Osteoblast (primary cell): ENCODE data around the gene RPL13. TPM values are rescaled to one million over a fixed set of nuclear protein-coding genes. Genes with fewer than 3 reads are reported as not detected.

Experiments used
- DNase-seq: peaks from one replicate; pipeline ENCODE4 v3.0.0; 2011; ENCODE audit warnings: low spot score, mixed read lengths; ENCODE audit not compliant: insufficient read length; ENCODE audit errors: missing footprints
- H2AFZ ChIP-seq: 2 replicates; pipeline ENCODE4 v1.6.0; 2011; ENCODE audit warnings: mild to moderate bottlenecking, low read length
- H3K27ac ChIP-seq: 2 replicates; pipeline ENCODE4 v1.5.1; 2011; ENCODE audit warnings: mild to moderate bottlenecking, low read depth, low read length, moderate library complexity
- H3K27me3 ChIP-seq: 2 replicates; pipeline ENCODE4 v1.6.0; 2012; ENCODE audit warnings: mild to moderate bottlenecking, control low read depth, inconsistent platforms, low read length, moderate library complexity; ENCODE audit not compliant: insufficient read depth
- H3K36me3 ChIP-seq: 2 replicates; pipeline ENCODE4 v1.5.1; 2011; ENCODE audit warnings: mild to moderate bottlenecking, low read length, control low read depth, moderate library complexity; ENCODE audit not compliant: insufficient read depth
- H3K4me1 ChIP-seq: 2 replicates; pipeline ENCODE4 v1.5.1; 2011; ENCODE audit warnings: mild to moderate bottlenecking, low read length, control low read depth, moderate library complexity; ENCODE audit not compliant: insufficient read depth
- H3K4me2 ChIP-seq: 2 replicates; pipeline ENCODE4 v1.6.0; 2011; ENCODE audit warnings: mild to moderate bottlenecking, low read length; ENCODE audit not compliant: insufficient read depth
- H3K4me3 ChIP-seq: fragments of 200-600 bp; sonication (generic); 3 replicates; pipeline ENCODE4 v1.5.1; 2012; ENCODE audit warnings: mild to moderate bottlenecking, low read length, inconsistent platforms; ENCODE audit not compliant: insufficient read depth
- H3K79me2 ChIP-seq: 2 replicates; pipeline ENCODE4 v1.6.0; 2012; ENCODE audit warnings: mild to moderate bottlenecking, low read length, control low read depth, inconsistent platforms; ENCODE audit not compliant: insufficient read depth
- H3K9me3 ChIP-seq: 2 replicates; pipeline ENCODE4 v1.5.1; 2011; ENCODE audit warnings: low read depth, low read length, control low read depth
- H4K20me1 ChIP-seq: 2 replicates; pipeline ENCODE4 v1.6.0; 2012; ENCODE audit warnings: mild to moderate bottlenecking, low read length, control low read depth; ENCODE audit not compliant: insufficient read depth
- total RNA-seq: library from RNA; depleted of rRNA; stranded (reverse); fragments of >200 nt; gene quantifications from 2 replicates; pipeline ENCODE4 v1.2.3, GENCODE V29; 2012
- TF ChIP-seq, protein P1 (sequence below): IDR thresholded peaks from 2 replicates; pipeline ENCODE4 v1.5.1; 2011; ENCODE audit warnings: mild to moderate bottlenecking, low read depth, low read length, moderate library complexity; ENCODE audit errors: extremely low read depth

RPL13 gene
- total RNA-seq, 1 donor, result 2,112 TPM

GRCh38 chr16:89547860-89548259, 12.6 kb upstream of the RPL13 start:
- H3K4me3 ChIP-seq, result no peak overlapping the region
- TF ChIP-seq, protein P1, sequence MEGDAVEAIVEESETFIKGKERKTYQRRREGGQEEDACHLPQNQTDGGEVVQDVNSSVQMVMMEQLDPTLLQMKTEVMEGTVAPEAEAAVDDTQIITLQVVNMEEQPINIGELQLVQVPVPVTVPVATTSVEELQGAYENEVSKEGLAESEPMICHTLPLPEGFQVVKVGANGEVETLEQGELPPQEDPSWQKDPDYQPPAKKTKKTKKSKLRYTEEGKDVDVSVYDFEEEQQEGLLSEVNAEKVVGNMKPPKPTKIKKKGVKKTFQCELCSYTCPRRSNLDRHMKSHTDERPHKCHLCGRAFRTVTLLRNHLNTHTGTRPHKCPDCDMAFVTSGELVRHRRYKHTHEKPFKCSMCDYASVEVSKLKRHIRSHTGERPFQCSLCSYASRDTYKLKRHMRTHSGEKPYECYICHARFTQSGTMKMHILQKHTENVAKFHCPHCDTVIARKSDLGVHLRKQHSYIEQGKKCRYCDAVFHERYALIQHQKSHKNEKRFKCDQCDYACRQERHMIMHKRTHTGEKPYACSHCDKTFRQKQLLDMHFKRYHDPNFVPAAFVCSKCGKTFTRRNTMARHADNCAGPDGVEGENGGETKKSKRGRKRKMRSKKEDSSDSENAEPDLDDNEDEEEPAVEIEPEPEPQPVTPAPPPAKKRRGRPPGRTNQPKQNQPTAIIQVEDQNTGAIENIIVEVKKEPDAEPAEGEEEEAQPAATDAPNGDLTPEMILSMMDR, result no peak

GRCh38 chr16:89548344-89549006, 12.0 kb upstream of the RPL13 start:
- H2AFZ ChIP-seq, result no peak overlapping the region
- TF ChIP-seq, protein P1, result no peak
- DNase-seq, result no peak

More at GRCh38 chr16:89547860-89548259, 12.6 kb upstream of the RPL13 start:
- no peak for DNase-seq
- no peak overlapping the region for H2AFZ ChIP-seq
- no peaks in the 10 kb centered on the region for H4K20me1 ChIP-seq
- H3K27ac ChIP-seq, result no peak overlapping the region
- peaks cover 75% of the 10 kb centered on the region for H3K36me3 ChIP-seq
- H3K4me2 ChIP-seq, result no peak overlapping the region
- H3K79me2 ChIP-seq, result peaks cover 4% of the 10 kb centered on the region
- H3K9me3 ChIP-seq, result no peaks in the 10 kb centered on the region
- no peaks in the 10 kb centered on the region for H3K27me3 ChIP-seq
- H3K4me1 ChIP-seq, result no peaks in the 10 kb centered on the region

GRCh38 chr16:89549007-89549700, 11.3 kb upstream of the RPL13 start:
- TF ChIP-seq, protein P1, result no peak
- H3K27ac ChIP-seq, result no peak overlapping the region
- peaks cover 80% of the 10 kb centered on the region for H3K36me3 ChIP-seq
- no peaks in the 10 kb centered on the region for H4K20me1 ChIP-seq
- H3K4me1 ChIP-seq, result no peaks in the 10 kb centered on the region
- H3K4me2 ChIP-seq, result no peak overlapping the region
- H2AFZ ChIP-seq, result no peak overlapping the region
- H3K79me2 ChIP-seq, result peaks cover under 1% of the 10 kb centered on the region
- DNase-seq, result no peak
- H3K27me3 ChIP-seq, result no peaks in the 10 kb centered on the region
- no peak overlapping the region for H3K4me3 ChIP-seq
- no peaks in the 10 kb centered on the region for H3K9me3 ChIP-seq

More at GRCh38 chr16:89548344-89549006, 12.0 kb upstream of the RPL13 start:
- Histone ChIP-seq H3K79me2 (peaks cover 4% of the 10 kb centered on the region), H3K36me3 (peaks cover 79% of the 10 kb centered on the region), H3K9me3 (no peaks in the 10 kb centered on the region), H3K4me3 (no peak overlapping the region), H3K4me2 (no peak overlapping the region), H4K20me1 (no peaks in the 10 kb centered on the region), H3K27me3 (no peaks in the 10 kb centered on the region), H3K27ac (no peak overlapping the region), H3K4me1 (no peaks in the 10 kb centered on the region)

DNA sequence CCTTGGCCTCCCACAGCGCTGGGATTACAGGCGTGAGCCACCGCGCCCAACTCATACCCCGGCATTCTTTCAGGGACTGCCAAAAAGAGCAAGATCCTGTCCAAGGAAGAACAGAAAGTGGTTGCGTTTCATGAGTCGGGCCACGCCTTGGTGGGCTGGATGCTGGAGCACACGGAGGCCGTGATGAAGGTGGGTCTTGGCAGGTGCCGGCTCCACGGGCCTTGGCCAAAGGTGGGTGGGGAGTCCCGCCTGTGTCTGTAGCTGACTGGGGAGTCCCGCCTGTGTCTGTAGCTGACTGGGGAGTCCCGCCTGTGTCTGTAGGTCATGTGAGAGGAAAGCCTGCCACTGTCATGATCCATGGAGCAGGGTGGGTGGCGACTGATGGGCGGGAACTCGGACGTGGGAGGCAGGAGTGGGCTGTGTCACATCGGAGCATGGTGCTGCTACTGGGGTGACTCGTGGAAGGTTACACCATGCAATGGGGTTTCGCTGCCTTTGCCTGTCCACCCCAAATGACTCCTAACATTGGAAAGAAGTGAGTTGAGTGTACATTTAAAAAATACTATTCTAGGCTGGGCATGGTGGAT, 10.0 kb upstream of the RPL13 start:
- no peak for DNase-seq
- Histone ChIP-seq H3K36me3 (peaks cover 88% of the 10 kb centered on the region), H3K4me1 (no peaks in the 10 kb centered on the region), H3K4me3 (no peak overlapping the region), H3K27ac (no peak overlapping the region), H2AFZ (no peak overlapping the region), H3K4me2 (no peak overlapping the region), H3K79me2 (no peaks in the 10 kb centered on the region), H3K27me3 (no peaks in the 10 kb centered on the region), H3K9me3 (no peaks in the 10 kb centered on the region), H4K20me1 (no peaks in the 10 kb centered on the region)
- TF ChIP-seq, protein P1, result no peak
